CD8-positive, alpha-beta memory T cell (primary cell): Measurements from ENCODE around the gene GH2. TPM values are rescaled to one million over a fixed set of nuclear protein-coding genes. Genes with fewer than 3 reads are reported as not detected.
A peak's percentile ranks its signal among the peaks of the same experiment; 100 is the strongest.
"Not testable (repeated sequence)": the region's sequence is repeated elsewhere in the genome, so short reads cannot be mapped to it uniquely, and the experiment has no call there.

Source experiments
- CTCF ChIA-PET: fragments of 350-600 bp; sonication (Branson Sonifier 250); formaldehyde crosslinking; loops from one replicate; lab custom pipeline; 2021; ENCODE audit warnings: antibody characterized with exemption; lab: Charles Lee
- POLR2A ChIA-PET: fragments of 350-600 bp; sonication (Branson Sonifier 250); formaldehyde crosslinking; loops from one replicate; lab custom pipeline; 2021; ENCODE audit warnings: antibody characterized with exemption; lab: Charles Lee
- DNase-seq, 5 donors: peaks; one replicate each; pipeline versions ENCODE4 v3.0.0 to v3.0.0-alpha.2; 2020 to 2022; ENCODE audit warnings: mixed read lengths in 1 of 5
- H3K27ac ChIP-seq: one replicate; pipeline ENCODE4 v1.7.0; 2013; ENCODE audit warnings: low read depth, mild to moderate bottlenecking, low read length, moderate library complexity
- H3K27me3 ChIP-seq: 2 replicates; pipeline ENCODE4 v1.7.0; 2013; ENCODE audit warnings: low read length, mild to moderate bottlenecking; ENCODE audit not compliant: insufficient read depth, poor library complexity, severe bottlenecking
- H3K36me3 ChIP-seq: 2 replicates; pipeline ENCODE4 v1.7.0; 2013; ENCODE audit warnings: mild to moderate bottlenecking, low read length, moderate library complexity; ENCODE audit not compliant: insufficient read depth
- H3K4me1 ChIP-seq: 2 replicates; pipeline ENCODE4 v1.7.0; 2013; ENCODE audit warnings: mild to moderate bottlenecking, low read length, moderate library complexity; ENCODE audit not compliant: insufficient read depth
- H3K4me3 ChIP-seq: 2 replicates; pipeline ENCODE4 v1.7.0; 2013; ENCODE audit warnings: mild to moderate bottlenecking, low read length
- H3K9me3 ChIP-seq: 2 replicates; pipeline ENCODE4 v1.7.0; 2013; ENCODE audit warnings: mild to moderate bottlenecking, low read length
- H3K27ac Mint-ChIP-seq, 8 donors: one replicate each; pipeline ENCODE4 v1.8.0; 2020 to 2021; ENCODE audit warnings: mixed read lengths in 8 of 8, mild to moderate bottlenecking in 6 of 8, inconsistent platforms in 3 of 8, moderate library complexity in 3 of 8
- H3K27me3 Mint-ChIP-seq, 2 donors: one replicate each; pipeline ENCODE4 v1.8.0; 2020 to 2021; ENCODE audit warnings: mixed read lengths in 2 of 2, mild to moderate bottlenecking in 1 of 2, moderate library complexity in 1 of 2
- H3K36me3 Mint-ChIP-seq, 3 donors: one replicate each; pipeline ENCODE4 v1.8.0; 2020 to 2021; ENCODE audit warnings: mixed read lengths in 3 of 3, inconsistent platforms in 1 of 3, mild to moderate bottlenecking in 1 of 3
- H3K4me1 Mint-ChIP-seq, 3 donors: one replicate each; pipeline ENCODE4 v1.8.0; 2020 to 2021; ENCODE audit warnings: mixed read lengths in 3 of 3, inconsistent platforms in 1 of 3, mild to moderate bottlenecking in 1 of 3
- H3K4me3 Mint-ChIP-seq, 7 donors: one replicate each; pipeline ENCODE4 v1.8.0; 2020 to 2021; ENCODE audit warnings: mixed read lengths in 7 of 7, mild to moderate bottlenecking in 6 of 7, moderate library complexity in 4 of 7, inconsistent platforms in 2 of 7
- H3K9me3 Mint-ChIP-seq, 5 donors: one replicate each; pipeline ENCODE4 v1.8.0; 2020 to 2022; ENCODE audit warnings: mixed read lengths in 5 of 5, mild to moderate bottlenecking in 3 of 5, moderate library complexity in 2 of 5, inconsistent platforms in 1 of 5
- polyA plus RNA-seq: library from polyadenylated mRNA; unstranded; fragments of 300-500 nt; fragmentation: Illumina TruSeq; gene quantifications from one replicate; pipeline ENCODE4 v1.2.3, GENCODE V29; 2021
- total RNA-seq, 2 experiments: library from RNA; stranded (reverse); gene quantifications; one replicate each; pipeline ENCODE4 v1.2.3, GENCODE V29; 2021

The GH2 gene
- total and polyA plus RNA-seq, 3 experiments from 2014 or later, result not detected

DNA sequence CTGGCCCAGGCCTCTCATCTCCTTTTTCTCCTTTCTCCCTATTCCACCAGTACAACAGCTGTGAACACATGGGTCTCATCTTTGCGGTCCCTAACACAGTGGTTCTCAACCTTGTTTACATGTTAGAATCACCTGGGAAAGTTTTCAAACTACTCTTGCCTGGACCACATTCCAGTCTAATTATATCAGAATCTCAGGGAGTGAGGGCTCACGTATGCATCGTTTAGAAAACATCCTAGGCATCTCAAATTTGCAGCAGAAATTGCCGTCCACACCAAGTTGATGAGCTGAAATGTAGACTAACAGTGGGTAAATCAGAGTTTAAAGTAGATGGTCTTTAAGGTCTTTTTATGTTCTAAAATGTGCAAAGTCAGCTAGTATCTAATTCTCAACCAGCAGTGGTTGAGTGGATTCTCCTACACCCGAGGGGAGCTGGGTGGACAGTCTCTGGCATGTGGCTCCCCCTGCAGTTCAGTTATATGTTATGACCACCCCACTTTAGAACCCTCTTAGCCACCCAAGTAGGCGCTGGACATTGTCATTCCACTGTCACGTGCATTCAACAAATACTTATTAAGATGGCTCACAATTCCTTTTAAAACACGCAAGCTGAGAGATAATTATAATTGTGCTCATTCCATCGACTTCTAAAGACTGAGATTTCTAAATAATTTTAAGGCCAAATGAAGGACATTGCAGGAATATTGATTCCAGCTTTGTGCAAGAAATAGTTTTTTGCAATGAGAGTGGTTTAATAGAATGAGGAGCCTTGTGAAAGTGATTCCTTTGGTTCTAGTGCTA lies 12.1 kb downstream of the GH2 start:
- not testable (repeated sequence) for H3K27ac Mint-ChIP-seq

DNA sequence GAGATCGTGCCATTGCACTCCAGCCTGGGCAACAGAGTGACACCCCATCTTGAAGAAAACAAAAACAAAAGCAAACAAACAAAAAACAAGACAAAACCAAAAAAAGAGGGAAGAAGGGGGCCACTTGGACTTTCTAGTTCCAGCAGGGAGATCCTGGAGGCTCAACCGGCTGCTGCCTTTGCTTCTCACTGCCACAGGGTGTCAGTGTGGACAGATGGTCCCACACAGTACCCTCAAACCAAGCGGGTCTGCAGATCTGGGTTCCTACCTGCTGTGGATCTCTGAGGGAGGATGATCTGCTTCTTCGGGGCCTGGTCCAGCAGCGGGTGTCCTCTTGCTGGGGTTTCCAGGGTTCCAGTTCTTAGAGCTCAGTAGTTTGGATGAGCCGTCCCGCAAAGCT lies 15.1 kb downstream of the GH2 start:
- H3K36me3 Mint-ChIP-seq, H3K27ac Mint-ChIP-seq, H3K9me3 ChIP-seq, H3K4me3 ChIP-seq, H3K4me3 Mint-ChIP-seq, DNase-seq, H3K9me3 Mint-ChIP-seq, POLR2A ChIA-PET, H3K27me3 ChIP-seq, H3K36me3 ChIP-seq, H3K4me1 ChIP-seq, H3K27ac ChIP-seq, H3K27me3 Mint-ChIP-seq, H3K4me1 Mint-ChIP-seq: not testable (repeated sequence)
- CTCF ChIA-PET, result interaction anchor here (0.9 to 2.9 kb wide), 8 partner anchors 12 to 53 kb away, joined by 3 to 15 read pairs (median 6); partner anchors contain the start of gene GH2

More for the DNA sequence above, 12.1 kb downstream of the GH2 start:
- H3K27ac ChIP-seq, H3K4me3 Mint-ChIP-seq, DNase-seq, H3K9me3 ChIP-seq, H3K9me3 Mint-ChIP-seq, H3K27me3 ChIP-seq, H3K4me3 ChIP-seq, H3K36me3 ChIP-seq, H3K27me3 Mint-ChIP-seq, H3K36me3 Mint-ChIP-seq, POLR2A ChIA-PET, H3K4me1 ChIP-seq, H3K4me1 Mint-ChIP-seq: not testable (repeated sequence)
- CTCF ChIA-PET, result interaction anchor here (1.1 kb wide), 1 partner anchor 11 kb away, joined by 3 read pairs; no protein-coding TSS in a partner anchor

DNA sequence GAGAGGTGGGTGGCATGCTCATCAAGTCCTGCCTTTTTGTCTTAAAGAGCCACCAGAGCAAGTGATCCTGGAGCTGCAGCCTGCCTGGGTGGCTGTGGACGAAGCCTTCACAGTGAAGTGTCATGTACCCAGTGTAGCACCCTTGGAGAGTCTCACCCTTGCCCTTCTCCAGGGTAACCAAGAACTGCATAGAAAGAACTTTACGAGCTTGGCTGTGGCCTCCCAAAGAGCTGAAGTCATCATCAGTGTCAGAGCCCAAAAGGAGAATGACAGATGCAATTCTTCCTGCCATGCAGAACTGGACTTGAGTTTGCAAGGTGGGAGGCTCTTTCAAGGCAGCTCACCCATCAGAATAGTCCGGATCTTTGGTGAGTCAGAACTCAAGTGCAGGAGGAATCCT lies 22.5 kb downstream of the GH2 start:
- peaks cover 3 to 5% of the 10 kb centered on the region in 2 donors for H3K27me3 Mint-ChIP-seq
- Histone ChIP-seq H3K4me3 (no peak overlapping the region), H3K4me1 (no peaks in the 10 kb centered on the region), H3K9me3 (no peaks in the 10 kb centered on the region), H3K27me3 (no peaks in the 10 kb centered on the region), H3K27ac (no peak overlapping the region), H3K36me3 (no peaks in the 10 kb centered on the region)
- no peak overlapping the region for H3K4me3 Mint-ChIP-seq
- CTCF ChIA-PET, result interaction anchor here (1.1 to 5.3 kb wide), 4 partner anchors 11 to 33 kb away, joined by 3 to 31 read pairs (median 3); no protein-coding TSS in a partner anchor
- no peak for DNase-seq
- H3K27ac Mint-ChIP-seq, result peak overlapping the region in 1 of 8 donors; percentile 24
- H3K9me3 Mint-ChIP-seq, result no peaks in the 10 kb centered on the region
- H3K36me3 Mint-ChIP-seq, result no peaks in the 10 kb centered on the region
- POLR2A ChIA-PET, result interaction anchor here (0.5 kb wide), 1 partner anchor 42 kb away, joined by 3 read pairs; no protein-coding TSS in a partner anchor
- no peaks in the 10 kb centered on the region for H3K4me1 Mint-ChIP-seq

DNA sequence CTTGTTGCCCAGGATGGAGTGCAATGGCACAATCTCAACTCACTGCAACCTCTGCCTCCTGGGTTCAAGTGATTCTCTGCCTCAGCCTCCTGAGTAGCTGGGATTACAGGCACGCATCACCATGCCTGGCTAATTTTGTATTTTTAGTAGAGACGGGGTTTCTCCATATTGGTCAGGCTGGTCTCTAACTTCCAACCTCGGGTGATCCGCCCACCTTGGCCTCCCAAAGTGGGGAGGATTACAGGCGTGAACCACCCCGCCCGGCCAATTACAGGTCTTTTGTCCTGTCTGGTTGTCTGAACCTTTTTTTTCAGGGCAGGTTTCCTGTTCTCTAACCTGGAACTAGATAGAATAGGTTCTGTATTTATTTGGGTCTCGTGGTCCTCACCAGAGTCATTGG lies 25.3 kb downstream of the GH2 start:
- DNase-seq, POLR2A ChIA-PET, H3K9me3 ChIP-seq, H3K9me3 Mint-ChIP-seq, H3K27ac ChIP-seq, H3K4me3 ChIP-seq, H3K27ac Mint-ChIP-seq, H3K36me3 Mint-ChIP-seq, H3K4me1 Mint-ChIP-seq, H3K4me3 Mint-ChIP-seq, H3K27me3 ChIP-seq, H3K27me3 Mint-ChIP-seq, H3K4me1 ChIP-seq, H3K36me3 ChIP-seq: not testable (repeated sequence)
- CTCF ChIA-PET, result interaction anchor here (2.7 kb wide), 1 partner anchor 9 kb away, joined by 8 read pairs; no protein-coding TSS in a partner anchor

DNA sequence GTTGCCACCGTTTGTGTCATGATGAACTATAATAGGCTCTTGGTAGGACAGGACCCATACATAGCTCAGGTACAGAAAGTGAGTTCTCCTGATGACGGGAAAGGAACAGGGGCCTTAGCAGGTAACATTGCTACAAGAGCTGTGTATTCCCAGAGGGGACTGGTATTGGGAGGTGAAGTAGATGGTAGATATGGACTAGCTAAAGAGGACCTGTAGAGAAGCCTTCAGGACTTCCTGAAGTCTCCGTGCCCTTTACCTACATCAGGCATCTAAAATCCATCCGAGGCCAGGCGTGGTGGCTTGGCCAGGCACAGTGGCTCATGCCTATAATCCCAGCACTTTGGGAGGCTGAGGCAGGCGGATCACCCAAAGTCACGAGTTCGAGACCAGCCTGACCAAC lies 26.6 kb downstream of the GH2 start:
- DNase-seq, result no peak
- Mint-ChIP-seq H3K36me3 (no peaks in the 10 kb centered on the region), H3K27me3 (peaks cover 3 to 4% of the 10 kb centered on the region in 2 donors), H3K4me1 (no peaks in the 10 kb centered on the region), H3K27ac (no peak overlapping the region), H3K4me3 (no peak overlapping the region), H3K9me3 (no peaks in the 10 kb centered on the region)
- CTCF ChIA-PET, result interaction anchor here (2.7 kb wide), 1 partner anchor 10 kb away, joined by 8 read pairs; no protein-coding TSS in a partner anchor
- no peaks in the 10 kb centered on the region for H3K4me1 ChIP-seq
- POLR2A ChIA-PET, result no interaction called here
- no peak overlapping the region for H3K27ac ChIP-seq
- H3K9me3 ChIP-seq, result no peaks in the 10 kb centered on the region
- H3K27me3 ChIP-seq, result no peaks in the 10 kb centered on the region
- H3K36me3 ChIP-seq, result no peaks in the 10 kb centered on the region
- H3K4me3 ChIP-seq, result no peak overlapping the region

DNA sequence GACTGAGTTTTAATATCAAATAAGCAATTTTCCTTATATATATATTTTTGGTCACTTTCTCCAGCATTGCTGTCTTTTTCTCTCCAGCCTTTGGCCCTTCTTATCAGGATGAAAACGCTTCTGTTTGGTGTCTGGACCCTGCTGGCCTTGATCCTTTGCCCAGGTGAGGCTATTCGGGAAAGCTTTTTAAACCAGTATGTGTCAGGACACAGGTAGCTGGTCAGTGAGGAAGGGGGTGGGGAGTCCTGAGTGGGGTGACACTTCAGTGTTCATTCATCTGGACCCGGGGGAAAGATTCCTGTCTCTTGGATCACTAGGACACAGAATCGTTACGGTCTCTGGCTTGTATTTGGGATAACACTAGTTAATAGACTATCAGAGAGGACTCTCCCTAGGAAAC lies 27.0 kb downstream of the GH2 start:
- Mint-ChIP-seq H3K4me1 (peaks cover 0 to 1% (median 0%) of the 10 kb centered on the region in 3 donors), H3K9me3 (no peaks in the 10 kb centered on the region), H3K4me3 (no peak overlapping the region), H3K36me3 (no peaks in the 10 kb centered on the region), H3K27me3 (peaks cover 0 to under 1% of the 10 kb centered on the region in 2 donors), H3K27ac (no peak overlapping the region)
- Histone ChIP-seq H3K27ac (no peak overlapping the region), H3K4me1 (no peaks in the 10 kb centered on the region), H3K27me3 (no peaks in the 10 kb centered on the region), H3K36me3 (no peaks in the 10 kb centered on the region), H3K9me3 (no peaks in the 10 kb centered on the region), H3K4me3 (no peak overlapping the region)
- ChIA-PET CTCF (interaction anchor here (2.7 kb wide), 1 partner anchor 11 kb away, joined by 8 read pairs; no protein-coding TSS in a partner anchor), POLR2A (no interaction called here)
- DNase-seq, result no peak

DNA sequence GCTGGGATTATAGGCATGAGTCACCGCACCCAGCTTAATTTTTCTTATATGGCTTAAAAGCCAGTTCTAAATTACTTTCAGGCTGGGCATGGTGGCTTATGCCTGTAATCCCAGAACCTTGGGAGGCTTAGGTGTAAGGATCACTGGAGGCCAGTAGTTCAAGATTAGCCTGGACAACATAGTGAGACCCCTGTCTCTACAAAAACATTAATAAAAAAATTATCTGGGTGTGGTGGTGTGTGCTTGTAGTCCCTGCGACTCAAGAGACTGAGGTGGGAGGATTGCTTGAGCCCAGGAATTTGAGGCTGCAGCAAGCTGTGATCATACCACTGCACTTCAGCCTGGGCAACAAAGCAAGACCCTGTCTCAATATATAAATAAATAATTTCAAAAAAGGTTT lies 28.5 kb downstream of the GH2 start:
- no peak for DNase-seq
- no peaks in the 10 kb centered on the region for H3K9me3 ChIP-seq
- no peaks in the 10 kb centered on the region for H3K36me3 ChIP-seq
- H3K9me3 Mint-ChIP-seq, result no peaks in the 10 kb centered on the region
- H3K27ac ChIP-seq, result no peak overlapping the region
- H3K27me3 ChIP-seq, result no peaks in the 10 kb centered on the region
- peaks cover 6% of the 10 kb centered on the region for H3K4me1 ChIP-seq
- H3K27me3 Mint-ChIP-seq, result peaks cover 0 to 2% of the 10 kb centered on the region in 2 donors
- no peak overlapping the region for H3K4me3 Mint-ChIP-seq
- H3K4me3 ChIP-seq, result no peak overlapping the region
- ChIA-PET POLR2A (no interaction called here), CTCF (no interaction called here)
- H3K36me3 Mint-ChIP-seq, result no peaks in the 10 kb centered on the region
- peaks cover 4 to 12% (median 7%) of the 10 kb centered on the region in 3 donors for H3K4me1 Mint-ChIP-seq
- no peak overlapping the region for H3K27ac Mint-ChIP-seq

DNA sequence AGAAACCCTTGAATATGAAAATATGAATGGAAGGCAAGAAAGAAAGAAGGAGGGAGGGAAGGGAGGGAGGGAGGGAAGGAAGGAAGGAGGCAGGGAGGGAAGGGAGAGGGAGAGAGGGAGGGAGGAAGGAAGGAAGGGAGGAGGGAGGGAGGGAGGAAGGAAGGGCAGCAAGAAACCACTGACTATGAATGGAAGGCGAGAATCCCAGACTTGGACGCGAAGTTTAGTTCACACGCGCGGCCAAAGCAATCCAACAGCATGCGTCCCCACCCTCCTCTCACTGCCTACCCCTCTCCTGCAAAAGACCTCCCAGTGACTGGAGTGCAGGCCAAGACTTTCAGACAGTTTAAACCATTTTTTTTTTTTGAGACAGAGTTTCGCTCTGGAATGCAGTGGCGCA lies 31.3 kb downstream of the GH2 start:
- no peak overlapping the region for H3K4me3 ChIP-seq
- no peaks in the 10 kb centered on the region for H3K27me3 ChIP-seq
- POLR2A ChIA-PET, result no interaction called here
- no peaks in the 10 kb centered on the region for H3K36me3 Mint-ChIP-seq
- H3K27ac Mint-ChIP-seq, result no peak overlapping the region
- H3K36me3 ChIP-seq, result no peaks in the 10 kb centered on the region
- no peak for DNase-seq
- H3K4me1 Mint-ChIP-seq, result peaks cover 11 to 19% (median 12%) of the 10 kb centered on the region in 3 donors
- no peak overlapping the region for H3K27ac ChIP-seq
- peaks cover 10% of the 10 kb centered on the region for H3K4me1 ChIP-seq
- H3K9me3 Mint-ChIP-seq, result no peaks in the 10 kb centered on the region
- H3K4me3 Mint-ChIP-seq, result peak overlapping the region in 1 of 7 donors; percentile 51
- CTCF ChIA-PET, result interaction anchor here (0.7 to 1.1 kb wide), 2 partner anchors 11 kb away, joined by 3 read pairs; no protein-coding TSS in a partner anchor
- H3K27me3 Mint-ChIP-seq, result peaks cover 0 to 2% of the 10 kb centered on the region in 2 donors
- H3K9me3 ChIP-seq, result no peaks in the 10 kb centered on the region
